Sigmoid colon (tissue), 4 donors: ENCODE results near the gene TNNC1.

Source experiments
- EP300 ChIP-seq, 4 donors: sonication (generic); formaldehyde crosslinking; IDR thresholded peaks; one replicate each; pipeline ENCODE4 v1.6.1; 2017; ENCODE audit warnings: antibody characterized with exemption in 4 of 4
- POLR2A ChIP-seq, 2 donors: fragments of 450-650 bp; IDR thresholded peaks; one replicate each; pipeline ENCODE4 v1.6.1; 2016; ENCODE audit warnings: antibody characterized with exemption in 2 of 2, mild to moderate bottlenecking in 2 of 2, moderate library complexity in 2 of 2
- TF ChIP-seq, protein P1 (sequence below), 4 experiments: fragments of 450-650 bp in 3 of 4; fragments of 200-600 bp in 1 of 4; IDR thresholded peaks; one replicate each; pipeline ENCODE4 v1.5.1; 2016 to 2019; ENCODE audit warnings: antibody characterized with exemption in 4 of 4, mild to moderate bottlenecking in 3 of 4, moderate library complexity in 2 of 4

DNA sequence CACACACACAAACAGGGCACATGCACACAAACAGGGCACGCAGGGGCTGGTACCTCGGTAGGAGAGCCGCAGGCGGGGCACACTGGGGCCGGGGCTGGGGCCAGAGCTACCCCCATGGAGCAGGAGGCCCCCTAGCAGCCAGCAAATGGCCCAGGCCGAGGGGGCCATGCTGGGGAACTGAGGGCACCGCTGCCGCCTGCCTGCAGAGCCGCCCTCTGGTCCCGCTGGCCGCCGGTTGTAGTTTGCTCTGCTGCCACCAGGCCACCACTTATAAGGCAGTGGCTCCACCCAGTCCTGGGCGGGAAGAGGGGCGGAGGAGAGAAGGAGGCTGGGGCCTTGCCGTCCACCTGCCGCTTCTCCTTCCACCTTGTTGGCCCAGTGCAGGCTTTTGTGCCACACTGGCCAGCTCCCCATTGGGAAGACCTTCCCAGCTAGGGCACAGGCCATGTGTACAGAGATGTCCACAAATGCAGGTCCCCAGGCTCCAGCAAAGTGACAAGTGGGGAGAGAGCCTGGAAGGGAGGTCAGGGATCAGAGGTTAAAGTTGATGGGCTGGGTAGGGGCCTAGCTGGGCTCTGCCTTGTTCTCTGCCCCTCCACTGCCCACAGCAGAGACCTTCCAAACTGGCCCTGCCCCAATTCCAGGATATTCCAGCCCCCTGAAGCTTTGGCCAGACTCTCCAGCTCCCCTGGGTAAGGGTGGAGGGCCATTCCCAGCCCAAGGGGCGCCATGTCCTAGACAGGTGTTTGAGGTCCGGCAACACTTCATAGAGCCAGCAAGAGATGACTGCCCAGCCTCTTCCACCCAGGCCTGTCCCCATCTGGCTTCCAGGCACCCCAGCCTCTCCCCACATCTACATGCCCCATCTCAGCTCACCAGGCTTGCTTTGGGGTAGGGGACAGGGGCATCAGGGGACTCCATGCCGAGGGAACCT lies 8.7 kb downstream of the TNNC1 start, which contains the start of gene SEMA3G:
- TF ChIP-seq, protein P1, sequence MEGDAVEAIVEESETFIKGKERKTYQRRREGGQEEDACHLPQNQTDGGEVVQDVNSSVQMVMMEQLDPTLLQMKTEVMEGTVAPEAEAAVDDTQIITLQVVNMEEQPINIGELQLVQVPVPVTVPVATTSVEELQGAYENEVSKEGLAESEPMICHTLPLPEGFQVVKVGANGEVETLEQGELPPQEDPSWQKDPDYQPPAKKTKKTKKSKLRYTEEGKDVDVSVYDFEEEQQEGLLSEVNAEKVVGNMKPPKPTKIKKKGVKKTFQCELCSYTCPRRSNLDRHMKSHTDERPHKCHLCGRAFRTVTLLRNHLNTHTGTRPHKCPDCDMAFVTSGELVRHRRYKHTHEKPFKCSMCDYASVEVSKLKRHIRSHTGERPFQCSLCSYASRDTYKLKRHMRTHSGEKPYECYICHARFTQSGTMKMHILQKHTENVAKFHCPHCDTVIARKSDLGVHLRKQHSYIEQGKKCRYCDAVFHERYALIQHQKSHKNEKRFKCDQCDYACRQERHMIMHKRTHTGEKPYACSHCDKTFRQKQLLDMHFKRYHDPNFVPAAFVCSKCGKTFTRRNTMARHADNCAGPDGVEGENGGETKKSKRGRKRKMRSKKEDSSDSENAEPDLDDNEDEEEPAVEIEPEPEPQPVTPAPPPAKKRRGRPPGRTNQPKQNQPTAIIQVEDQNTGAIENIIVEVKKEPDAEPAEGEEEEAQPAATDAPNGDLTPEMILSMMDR (IDR thresholded peaks at IDR 0.05) = peak; percentile 49 to 75 (median 63)
- TF ChIP-seq POLR2A (IDR thresholded peaks at IDR 0.05) (no peak), EP300 (IDR thresholded peaks at IDR 0.05) (no peak)
